ENCODE measurements around the gene SFRP5.

The SFRP5 gene

GRCh38 chr10:97771913-97772823, at the start of gene SFRP5:
Gene SFRP5 (minus strand): TSS chr10:97771999. CDS start chr10:97771833, 166 bp downstream.
- TF ChIP-seq CTCF (IDR thresholded peaks at IDR 0.05; ENCODE audit: control insufficient read depth, insufficient read depth, low read depth, low read length, missing control alignments) = no peak
- DNase-seq (ENCODE audit: low read depth) = no peak
- no peak within 1 kb of the TSS for H3K4me3 ChIP-seq (ENCODE audit: control insufficient read depth, low read depth, low read length)

- TF ChIP-seq CTCF (IDR thresholded peaks at IDR 0.05; ENCODE audit: control insufficient read depth, insufficient read depth, low read depth, low read length, missing control alignments) = no peak
- no peak for DNase-seq (ENCODE audit: low read depth)
- H3K4me3 ChIP-seq (ENCODE audit: control insufficient read depth, low read depth, low read length) = no peak overlapping the region
These were observed 48.4 kb upstream of the SFRP5 start for GRCh38 chr10:97820096-97820704.

GRCh38 chr10:97818572-97818971, 46.8 kb upstream of the SFRP5 start:
- no peak overlapping the region for H3K4me3 ChIP-seq (ENCODE audit: control insufficient read depth, low read depth, low read length)
- no peak for DNase-seq (ENCODE audit: low read depth)
- TF ChIP-seq CTCF (IDR thresholded peaks at IDR 0.05; ENCODE audit: control insufficient read depth, insufficient read depth, low read depth, low read length, missing control alignments) = no peak

GRCh38 chr10:97816609-97817008, 44.8 kb upstream of the SFRP5 start:
- no peak for DNase-seq (ENCODE audit: low read depth)
- TF ChIP-seq CTCF (IDR thresholded peaks at IDR 0.05; ENCODE audit: control insufficient read depth, insufficient read depth, low read depth, low read length, missing control alignments) = no peak
- H3K4me3 ChIP-seq (ENCODE audit: control insufficient read depth, low read depth, low read length) = no peak overlapping the region

- no peak for TF ChIP-seq CTCF (IDR thresholded peaks at IDR 0.05; ENCODE audit: control insufficient read depth, insufficient read depth, low read depth, low read length, missing control alignments)
- DNase-seq (ENCODE audit: low read depth) = no peak
- no peak overlapping the region for H3K4me3 ChIP-seq (ENCODE audit: control insufficient read depth, low read depth, low read length)
These were observed 43.2 kb upstream of the SFRP5 start for GRCh38 chr10:97814996-97815395.

- no peak for TF ChIP-seq CTCF (IDR thresholded peaks at IDR 0.05; ENCODE audit: control insufficient read depth, insufficient read depth, low read depth, low read length, missing control alignments)
- H3K4me3 ChIP-seq (ENCODE audit: control insufficient read depth, low read depth, low read length) = no peak overlapping the region
- DNase-seq (ENCODE audit: low read depth) = no peak
These were observed 41.5 kb upstream of the SFRP5 start for GRCh38 chr10:97813311-97813710.
